GM19467 (cell line): ENCODE measurements around the gene SLC35B2.
"Not testable (repeated sequence)": the region's sequence is repeated elsewhere in the genome, so short reads cannot be mapped to it uniquely, and the experiment has no call there.

Experiments used
- ATAC-seq: cut with Tn5 transposase; IDR thresholded peaks from one replicate; pipeline ENCODE4 v1.9.1; 2021; ENCODE audit warnings: mild to moderate bottlenecking, moderate library complexity; ENCODE audit not compliant: unreplicated experiment

SLC35B2 gene

GRCh38 chr6:44237021-44237812 lies 20.1 kb downstream of the SLC35B2 start:
- ATAC-seq: peak; percentile 54

- no peak for ATAC-seq
Measured at GRCh38 chr6:44235891-44236516, 21.3 kb downstream of the SLC35B2 start.

GRCh38 chr6:44235269-44235668 lies 22.1 kb downstream of the SLC35B2 start:
- ATAC-seq: no peak

GRCh38 chr6:44234101-44235025 lies 23.0 kb downstream of the SLC35B2 start:
- no peak for ATAC-seq

- ATAC-seq: no peak
Measured at GRCh38 chr6:44233567-44234100, 23.7 kb downstream of the SLC35B2 start.

- no peak for ATAC-seq
Measured at GRCh38 chr6:44232676-44233566, 24.4 kb downstream of the SLC35B2 start.

GRCh38 chr6:44231426-44231825 lies 25.9 kb downstream of the SLC35B2 start:
- not testable (repeated sequence) for ATAC-seq

- no peak for ATAC-seq
Measured at GRCh38 chr6:44230034-44230675, 27.2 kb downstream of the SLC35B2 start.

GRCh38 chr6:44229376-44230033 lies 27.8 kb downstream of the SLC35B2 start:
- ATAC-seq: no peak

- no peak for ATAC-seq
Measured at GRCh38 chr6:44228836-44229235, 28.5 kb downstream of the SLC35B2 start.

- no peak for ATAC-seq
Measured at GRCh38 chr6:44228433-44228832, 28.9 kb downstream of the SLC35B2 start.

- no peak for ATAC-seq
Measured at GRCh38 chr6:44228031-44228430, 29.3 kb downstream of the SLC35B2 start.

GRCh38 chr6:44227148-44227793 lies 30.1 kb downstream of the SLC35B2 start:
- ATAC-seq: no peak

- no peak for ATAC-seq
Measured at GRCh38 chr6:44226368-44227147, 30.8 kb downstream of the SLC35B2 start.

GRCh38 chr6:44225579-44226325 lies 31.6 kb downstream of the SLC35B2 start:
- no peak for ATAC-seq

GRCh38 chr6:44224965-44225305 lies 32.4 kb downstream of the SLC35B2 start:
- no peak for ATAC-seq
